Adipocyte (in vitro differentiated cells): ENCODE results near the gene ROBO3.

Experiments used
- DNase-seq: peaks from one replicate; pipeline ENCODE4 v3.0.0-alpha.2; 2015; ENCODE audit warnings: low read depth
- H3K27me3 ChIP-seq: replicated peaks from 2 replicates; pipeline ENCODE4 v1.7.0; 2013; ENCODE audit warnings: mild to moderate bottlenecking, low read length, moderate library complexity; ENCODE audit not compliant: control insufficient read depth, insufficient read depth
- H3K36me3 ChIP-seq: 2 replicates; pipeline ENCODE4 v1.7.0; 2013; ENCODE audit warnings: low read length, mild to moderate bottlenecking, moderate library complexity; ENCODE audit not compliant: control insufficient read depth, insufficient read depth, severe bottlenecking
- H3K4me1 ChIP-seq: 2 replicates; pipeline ENCODE4 v1.7.0; 2013; ENCODE audit warnings: mild to moderate bottlenecking, low read length, moderate library complexity; ENCODE audit not compliant: control insufficient read depth, insufficient read depth
- H3K4me3 ChIP-seq: 2 replicates; pipeline ENCODE4 v1.7.0; 2013; ENCODE audit warnings: mild to moderate bottlenecking, low read length, moderate library complexity
- H3K9ac ChIP-seq: 2 replicates; pipeline ENCODE4 v1.7.0; 2013; ENCODE audit warnings: mild to moderate bottlenecking, low read length, moderate library complexity
- H3K9me3 ChIP-seq: 2 replicates; pipeline ENCODE4 v1.7.0; 2013; ENCODE audit warnings: mild to moderate bottlenecking, low read length, moderate library complexity; ENCODE audit not compliant: control insufficient read depth

Gene ROBO3

GRCh38 chr11:124876818-124877630 lies 11.8 kb downstream of the ROBO3 start:
- Histone ChIP-seq H3K9ac (peak overlapping the region; percentile 90), H3K9me3 (no peaks in the 10 kb centered on the region), H3K27me3 (peaks cover 20% of the 10 kb centered on the region), H3K36me3 (no peaks in the 10 kb centered on the region), H3K4me3 (peak overlapping the region; percentile 87), H3K4me1 (peaks cover under 1% of the 10 kb centered on the region)
- no peak for DNase-seq

- H3K4me3 ChIP-seq, result no peak overlapping the region
- no peak for DNase-seq
- H3K9ac ChIP-seq, result no peak overlapping the region
- H3K36me3 ChIP-seq, result no peaks in the 10 kb centered on the region
- peaks cover 6% of the 10 kb centered on the region for H3K4me1 ChIP-seq
- no peaks in the 10 kb centered on the region for H3K9me3 ChIP-seq
- H3K27me3 ChIP-seq, result peaks cover 14% of the 10 kb centered on the region
Measured at GRCh38 chr11:124877631-124877909, 12.3 kb downstream of the ROBO3 start.

GRCh38 chr11:124877910-124878758 lies 12.9 kb downstream of the ROBO3 start:
- Histone ChIP-seq H3K4me1 (peaks cover 8% of the 10 kb centered on the region), H3K4me3 (no peak overlapping the region), H3K27me3 (peaks cover 8% of the 10 kb centered on the region), H3K9me3 (no peaks in the 10 kb centered on the region), H3K9ac (no peak overlapping the region), H3K36me3 (no peaks in the 10 kb centered on the region)
- DNase-seq, result no peak

GRCh38 chr11:124878759-124879492 lies 13.7 kb downstream of the ROBO3 start:
- no peak overlapping the region for H3K9ac ChIP-seq

GRCh38 chr11:124879493-124880289 lies 14.5 kb downstream of the ROBO3 start:
- peaks cover 8% of the 10 kb centered on the region for H3K4me1 ChIP-seq
- no peak overlapping the region for H3K9ac ChIP-seq
- H3K36me3 ChIP-seq, result no peaks in the 10 kb centered on the region
- no peak for DNase-seq
- H3K9me3 ChIP-seq, result no peaks in the 10 kb centered on the region
- no peak overlapping the region for H3K4me3 ChIP-seq
- H3K27me3 ChIP-seq, result no peaks in the 10 kb centered on the region

More at GRCh38 chr11:124878759-124879492, 13.7 kb downstream of the ROBO3 start:
- DNase-seq, result no peak
- Histone ChIP-seq H3K27me3 (peaks cover under 1% of the 10 kb centered on the region), H3K36me3 (no peaks in the 10 kb centered on the region), H3K4me3 (no peak overlapping the region), H3K9me3 (no peaks in the 10 kb centered on the region), H3K4me1 (peaks cover 8% of the 10 kb centered on the region)

GRCh38 chr11:124880290-124880611 lies 15.0 kb downstream of the ROBO3 start:
- H3K4me1 ChIP-seq, result peaks cover 8% of the 10 kb centered on the region
- H3K9ac ChIP-seq, result no peak overlapping the region
- no peaks in the 10 kb centered on the region for H3K27me3 ChIP-seq
- no peak overlapping the region for H3K4me3 ChIP-seq
- DNase-seq, result no peak
- H3K36me3 ChIP-seq, result no peaks in the 10 kb centered on the region
- no peaks in the 10 kb centered on the region for H3K9me3 ChIP-seq

GRCh38 chr11:124880958-124881357 lies 15.7 kb downstream of the ROBO3 start:
- Histone ChIP-seq H3K27me3 (no peaks in the 10 kb centered on the region), H3K9me3 (no peaks in the 10 kb centered on the region), H3K36me3 (no peaks in the 10 kb centered on the region), H3K4me1 (peaks cover 8% of the 10 kb centered on the region), H3K4me3 (no peak overlapping the region), H3K9ac (no peak overlapping the region)
- DNase-seq, result no peak

- peak overlapping the region; percentile 66 for H3K4me3 ChIP-seq
- no peak for DNase-seq
- H3K9ac ChIP-seq, result peak overlapping the region; percentile 61
- H3K36me3 ChIP-seq, result no peaks in the 10 kb centered on the region
- H3K27me3 ChIP-seq, result no peaks in the 10 kb centered on the region
- peaks cover 8% of the 10 kb centered on the region for H3K4me1 ChIP-seq
- no peaks in the 10 kb centered on the region for H3K9me3 ChIP-seq
Measured at GRCh38 chr11:124882339-124883071, 17.3 kb downstream of the ROBO3 start.

- Histone ChIP-seq H3K9me3 (no peaks in the 10 kb centered on the region), H3K4me3 (no peak overlapping the region), H3K9ac (no peak overlapping the region), H3K4me1 (peaks cover 21% of the 10 kb centered on the region), H3K36me3 (no peaks in the 10 kb centered on the region), H3K27me3 (no peaks in the 10 kb centered on the region)
- DNase-seq, result no peak
Measured at GRCh38 chr11:124884340-124884739, 19.1 kb downstream of the ROBO3 start.

GRCh38 chr11:124884869-124885479 lies 19.7 kb downstream of the ROBO3 start:
- H3K9me3 ChIP-seq, result no peaks in the 10 kb centered on the region
- DNase-seq, result no peak
- H3K27me3 ChIP-seq, result no peaks in the 10 kb centered on the region
- H3K9ac ChIP-seq, result no peak overlapping the region
- no peak overlapping the region for H3K4me3 ChIP-seq
- H3K4me1 ChIP-seq, result peaks cover 22% of the 10 kb centered on the region
- no peaks in the 10 kb centered on the region for H3K36me3 ChIP-seq
